Cardiac muscle cell (in vitro differentiated cells and primary cell): ENCODE data around the gene CTNNA2. TPM values are rescaled to one million over a fixed set of nuclear protein-coding genes. Genes with fewer than 3 reads are reported as not detected.

Source experiments
- DNase-seq, 2 donors: peaks; one replicate each; pipeline versions ENCODE4 v3.0.0 to v3.0.0-alpha.2; 2010 to 2017; ENCODE audit warnings: low read depth in 1 of 2, low spot score in 1 of 2
- H3K27ac ChIP-seq: fragments of 200-600 bp; sonication (generic); 2 replicates; pipeline ENCODE4 v1.5.1; 2016
- H3K27me3 ChIP-seq: fragments of 200-600 bp; sonication (generic); 2 replicates; pipeline ENCODE4 v1.6.0; 2016; ENCODE audit warnings: control low read depth
- H3K36me3 ChIP-seq: fragments of 200-600 bp; sonication (generic); 2 replicates; pipeline ENCODE4 v1.5.1; 2016; ENCODE audit warnings: control low read depth
- H3K4me1 ChIP-seq: fragments of 200-600 bp; sonication (generic); 2 replicates; pipeline ENCODE4 v1.8.1; 2017; ENCODE audit warnings: low read depth, mild to moderate bottlenecking, mixed run types
- H3K4me3 ChIP-seq: fragments of 200-600 bp; sonication (generic); 2 replicates; pipeline ENCODE4 v1.5.1; 2016; ENCODE audit warnings: mild to moderate bottlenecking
- H3K9me3 ChIP-seq: fragments of 200-600 bp; sonication (generic); 2 replicates; pipeline ENCODE4 v1.5.1; 2017; ENCODE audit warnings: low read depth, mild to moderate bottlenecking, control low read depth
- CTCF ChIP-seq: IDR thresholded peaks from 2 replicates; pipeline ENCODE4 v1.5.1; 2012; ENCODE audit warnings: low read depth, mild to moderate bottlenecking, low read length
- polyA plus RNA-seq: library from polyadenylated mRNA; unstranded; fragments of >200 nt; fragmentation: Nextera tagmentation; extraction: Ambion mirVana; gene quantifications from 2 replicates; pipeline ENCODE4 v1.2.1, GENCODE V29; 2016
- total RNA-seq: library from RNA; depleted of rRNA; stranded (reverse); fragments of >200 nt; gene quantifications from 2 replicates; pipeline ENCODE4 v1.2.3, GENCODE V29; 2016

The CTNNA2 gene
- total and polyA plus RNA-seq, 2 experiments from 2014 or later, result 7.4 to 17.4 TPM

DNA sequence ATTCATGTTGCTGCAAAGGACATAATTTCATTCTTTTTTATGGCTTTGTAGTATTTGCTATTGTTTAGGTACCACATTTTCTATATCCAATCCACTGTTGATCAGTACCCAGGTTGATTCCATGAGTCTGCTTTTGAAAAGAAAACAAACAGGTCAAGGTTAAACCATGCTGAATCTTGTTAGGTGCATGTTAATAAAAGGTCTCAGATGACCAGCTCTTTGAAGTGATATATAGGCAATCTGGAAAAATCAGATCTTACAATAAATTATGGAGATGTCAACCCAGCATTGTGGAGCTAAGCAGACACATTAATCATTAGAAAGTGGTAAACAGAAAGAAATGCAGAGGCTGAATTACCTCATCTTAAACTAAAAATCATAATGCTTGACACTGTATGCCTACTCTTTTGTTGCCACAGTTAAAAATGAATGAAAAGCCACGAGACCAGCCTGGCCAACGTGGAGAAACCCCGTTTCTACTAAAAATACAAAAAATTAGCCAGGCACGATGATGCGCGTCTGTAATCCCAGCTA lies 246.0 kb downstream of the CTNNA2 start:
- Histone ChIP-seq H3K27me3 (no peaks in the 10 kb centered on the region), H3K9me3 (no peaks in the 10 kb centered on the region), H3K4me3 (no peak overlapping the region), H3K36me3 (no peaks in the 10 kb centered on the region), H3K4me1 (no peaks in the 10 kb centered on the region), H3K27ac (no peak overlapping the region)
- no peak for DNase-seq
- no peak for TF ChIP-seq CTCF

DNA sequence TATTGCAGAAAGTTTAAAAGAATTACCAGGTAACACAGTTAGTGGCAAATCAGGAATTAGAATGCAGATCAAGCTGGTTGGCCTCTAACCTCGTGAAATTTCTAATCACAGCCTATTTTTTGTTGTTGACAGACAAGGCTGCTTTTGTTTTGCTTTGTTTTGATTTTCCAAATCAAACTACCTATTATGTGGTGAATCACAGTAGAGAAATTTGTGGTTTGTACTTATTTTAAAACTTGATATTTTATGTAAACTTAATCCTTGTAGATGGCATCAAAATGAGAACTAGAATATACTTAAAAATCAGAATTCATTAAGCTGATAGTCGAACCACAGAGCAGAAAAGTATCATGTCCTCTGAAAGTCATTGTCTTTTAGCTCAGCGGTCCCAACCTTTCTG lies 258.1 kb downstream of the CTNNA2 start:
- Histone ChIP-seq H3K27me3 (no peaks in the 10 kb centered on the region), H3K36me3 (no peaks in the 10 kb centered on the region), H3K9me3 (no peaks in the 10 kb centered on the region), H3K4me1 (no peaks in the 10 kb centered on the region), H3K4me3 (no peak overlapping the region), H3K27ac (no peak overlapping the region)
- TF ChIP-seq CTCF, result no peak
- no peak for DNase-seq

DNA sequence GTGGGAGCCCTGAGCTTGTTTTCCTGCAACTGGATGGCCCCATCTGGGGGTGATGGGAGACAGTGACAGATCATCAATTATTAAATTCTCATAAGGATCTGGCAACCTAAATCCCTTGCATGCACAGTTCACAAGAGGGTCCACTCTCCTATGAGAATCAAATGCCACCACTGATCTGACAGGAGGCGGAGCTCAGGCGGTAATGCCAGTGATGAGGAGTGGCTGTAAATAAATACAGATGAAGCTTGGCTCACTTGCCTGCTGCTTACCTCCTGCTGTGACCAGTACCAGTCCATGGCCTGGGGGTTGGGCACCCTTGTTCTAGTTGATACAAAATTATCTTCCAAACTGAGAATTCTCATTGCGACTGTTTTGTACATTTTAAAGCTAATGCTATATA lies 258.6 kb downstream of the CTNNA2 start:
- peaks cover 2% of the 10 kb centered on the region for H3K4me1 ChIP-seq
- no peak for TF ChIP-seq CTCF
- H3K4me3 ChIP-seq, result no peak overlapping the region
- no peak overlapping the region for H3K27ac ChIP-seq
- no peaks in the 10 kb centered on the region for H3K36me3 ChIP-seq
- H3K27me3 ChIP-seq, result no peaks in the 10 kb centered on the region
- no peaks in the 10 kb centered on the region for H3K9me3 ChIP-seq
- no peak for DNase-seq

- H3K4me3 ChIP-seq, result no peak overlapping the region
- peaks cover 6% of the 10 kb centered on the region for H3K4me1 ChIP-seq
- no peak for TF ChIP-seq CTCF
- H3K36me3 ChIP-seq, result no peaks in the 10 kb centered on the region
- H3K9me3 ChIP-seq, result no peaks in the 10 kb centered on the region
- DNase-seq, result no peak
- no peak overlapping the region for H3K27ac ChIP-seq
- H3K27me3 ChIP-seq, result no peaks in the 10 kb centered on the region
Measured at GRCh38 chr2:79774016-79774415, 261.2 kb downstream of the CTNNA2 start.

- no peak for TF ChIP-seq CTCF
Measured at GRCh38 chr2:79776461-79776860, 263.6 kb downstream of the CTNNA2 start.

DNA sequence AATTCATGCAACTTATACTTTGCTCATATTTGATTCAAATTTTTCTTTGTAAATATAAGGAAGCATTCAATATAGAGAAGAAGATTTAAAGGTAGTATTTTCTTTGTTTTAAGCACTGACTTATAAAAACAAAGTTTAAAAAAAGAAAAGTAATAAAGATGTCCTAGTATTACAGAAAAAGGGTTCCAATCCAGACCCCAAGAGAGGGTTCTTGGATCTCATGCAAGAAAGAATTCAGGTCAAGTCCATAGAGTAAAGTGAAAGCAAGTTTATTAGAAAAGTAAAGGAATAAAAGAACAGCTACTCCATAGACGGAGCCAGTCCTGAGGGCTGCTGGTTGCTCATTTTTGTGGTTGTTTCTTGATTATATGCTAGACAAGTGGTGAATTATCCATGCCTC lies 267.9 kb downstream of the CTNNA2 start:
- H3K27me3 ChIP-seq, result no peaks in the 10 kb centered on the region
- H3K9me3 ChIP-seq, result no peaks in the 10 kb centered on the region
- no peak for DNase-seq
- no peak overlapping the region for H3K27ac ChIP-seq
- no peak overlapping the region for H3K4me3 ChIP-seq
- H3K4me1 ChIP-seq, result peaks cover 6% of the 10 kb centered on the region
- no peaks in the 10 kb centered on the region for H3K36me3 ChIP-seq
- TF ChIP-seq CTCF, result no peak

More at GRCh38 chr2:79776461-79776860, 263.6 kb downstream of the CTNNA2 start:
- no peak for DNase-seq
- H3K27ac ChIP-seq, result peak overlapping the region; percentile 73
- H3K27me3 ChIP-seq, result no peaks in the 10 kb centered on the region
- no peak overlapping the region for H3K4me3 ChIP-seq
- H3K9me3 ChIP-seq, result no peaks in the 10 kb centered on the region
- no peaks in the 10 kb centered on the region for H3K36me3 ChIP-seq
- H3K4me1 ChIP-seq, result peaks cover 6% of the 10 kb centered on the region
